ENCODE data around the gene RAMP1.

RAMP1 gene

GRCh38 chr2:237904831-237905599 is 45.6 kb downstream of the RAMP1 start:
- Histone ChIP-seq H3K79me1 (ENCODE audit: low read length) (no peaks in the 10 kb centered on the region), H3K27me3 (ENCODE audit: insufficient read depth, low read length) (no peaks in the 10 kb centered on the region), H3K9ac (ENCODE audit: low read length) (peak overlapping the region; percentile 4), H4K8ac (ENCODE audit: low read depth, low read length) (no peak overlapping the region), H3K27ac (ENCODE audit: low read depth, low read length) (no peak overlapping the region), H2AK5ac (ENCODE audit: low read length) (no peak overlapping the region), H2BK120ac (ENCODE audit: insufficient read depth, low read length, poor library complexity) (no peak overlapping the region), H2BK5ac (ENCODE audit: low read depth, low read length, poor library complexity) (no peak overlapping the region), H3K9me3 (ENCODE audit: insufficient read depth, low read depth, low read length) (peaks cover 13% of the 10 kb centered on the region), H3K36me3 (ENCODE audit: control insufficient read depth in 1 of 2, insufficient read depth in 2 of 2, low read length in 2 of 2) (no peaks in the 10 kb centered on the region), H3K79me2 (ENCODE audit: control insufficient read depth, insufficient read depth, low read length, poor library complexity) (no peaks in the 10 kb centered on the region), H2AFZ (ENCODE audit: insufficient read depth, low read length, poor library complexity) (peak overlapping the region; percentile 27), H3K4me2 (ENCODE audit: low read length) (no peak overlapping the region), H3K4ac (ENCODE audit: low read depth, low read length) (no peak overlapping the region), H3K4me1 (ENCODE audit: control insufficient read depth in 1 of 2, insufficient read depth in 2 of 2, low read length in 2 of 2) (no peaks in the 10 kb centered on the region), H2BK12ac (ENCODE audit: low read length) (no peak overlapping the region), H3K23ac (ENCODE audit: low read length) (no peak overlapping the region), H3K4me3 (ENCODE audit: low read depth, low read length) (no peak overlapping the region), H4K91ac (ENCODE audit: low read depth, low read length) (no peak overlapping the region), H3K18ac (ENCODE audit: low read length) (no peak overlapping the region), H3K14ac (ENCODE audit: low read length) (no peak overlapping the region), H4K12ac (ENCODE audit: low read depth, low read length) (no peak overlapping the region)
- WGBS (ENCODE audit: extremely low coverage, insufficient coverage, insufficient read length): no CpG with 5 or more reads among the region's 15 CpGs
- peak in 1 of 2 donors; percentile 8 for DNase-seq

- Histone ChIP-seq H2AFZ (ENCODE audit: insufficient read depth, low read length, poor library complexity) (no peak overlapping the region), H3K27ac (ENCODE audit: low read depth, low read length) (no peak overlapping the region), H3K9me3 (ENCODE audit: insufficient read depth, low read depth, low read length) (peaks cover 14% of the 10 kb centered on the region), H3K79me1 (ENCODE audit: low read length) (no peaks in the 10 kb centered on the region), H4K12ac (ENCODE audit: low read depth, low read length) (no peak overlapping the region), H2BK12ac (ENCODE audit: low read length) (no peak overlapping the region), H4K91ac (ENCODE audit: low read depth, low read length) (no peak overlapping the region), H3K4me2 (ENCODE audit: low read length) (no peak overlapping the region), H2BK120ac (ENCODE audit: insufficient read depth, low read length, poor library complexity) (no peak overlapping the region), H4K8ac (ENCODE audit: low read depth, low read length) (no peak overlapping the region), H3K9ac (ENCODE audit: low read length) (no peak overlapping the region), H3K14ac (ENCODE audit: low read length) (no peak overlapping the region), H2BK5ac (ENCODE audit: low read depth, low read length, poor library complexity) (no peak overlapping the region), H3K4ac (ENCODE audit: low read depth, low read length) (no peak overlapping the region), H3K4me3 (ENCODE audit: low read depth, low read length) (no peak overlapping the region), H3K4me1 (ENCODE audit: control insufficient read depth in 1 of 2, insufficient read depth in 2 of 2, low read length in 2 of 2) (no peaks in the 10 kb centered on the region), H3K23ac (ENCODE audit: low read length) (no peak overlapping the region), H3K36me3 (ENCODE audit: control insufficient read depth in 1 of 2, insufficient read depth in 2 of 2, low read length in 2 of 2) (no peaks in the 10 kb centered on the region), H3K27me3 (ENCODE audit: insufficient read depth, low read length) (no peaks in the 10 kb centered on the region), H3K18ac (ENCODE audit: low read length) (no peak overlapping the region), H2AK5ac (ENCODE audit: low read length) (no peak overlapping the region), H3K79me2 (ENCODE audit: control insufficient read depth, insufficient read depth, low read length, poor library complexity) (no peaks in the 10 kb centered on the region)
- DNase-seq: no peak
- no CpG with 5 or more reads among the region's 1 CpG for WGBS (ENCODE audit: extremely low coverage, insufficient coverage, insufficient read length)
Observed at GRCh38 chr2:237907144-237907543, 47.7 kb downstream of the RAMP1 start.

- H3K18ac ChIP-seq (ENCODE audit: low read length): no peak overlapping the region
- H4K91ac ChIP-seq (ENCODE audit: low read depth, low read length): no peak overlapping the region
- H3K27ac ChIP-seq (ENCODE audit: low read depth, low read length): no peak overlapping the region
- no peaks in the 10 kb centered on the region for H3K27me3 ChIP-seq (ENCODE audit: insufficient read depth, low read length)
- DNase-seq: no peak
- no peak overlapping the region for H3K4me2 ChIP-seq (ENCODE audit: low read length)
- no peak overlapping the region for H2AFZ ChIP-seq (ENCODE audit: insufficient read depth, low read length, poor library complexity)
- no peak overlapping the region for H3K4me3 ChIP-seq (ENCODE audit: low read depth, low read length)
- no peak overlapping the region for H2BK5ac ChIP-seq (ENCODE audit: low read depth, low read length, poor library complexity)
- H2BK12ac ChIP-seq (ENCODE audit: low read length): no peak overlapping the region
- no peaks in the 10 kb centered on the region for H3K79me2 ChIP-seq (ENCODE audit: control insufficient read depth, insufficient read depth, low read length, poor library complexity)
- H3K4ac ChIP-seq (ENCODE audit: low read depth, low read length): no peak overlapping the region
- H3K14ac ChIP-seq (ENCODE audit: low read length): no peak overlapping the region
- H3K79me1 ChIP-seq (ENCODE audit: low read length): no peaks in the 10 kb centered on the region
- no CpG with 5 or more reads among the region's 13 CpGs for WGBS (ENCODE audit: extremely low coverage, insufficient coverage, insufficient read length)
- H3K9ac ChIP-seq (ENCODE audit: low read length): no peak overlapping the region
- peaks cover 14% of the 10 kb centered on the region for H3K9me3 ChIP-seq (ENCODE audit: insufficient read depth, low read depth, low read length)
- no peak overlapping the region for H2AK5ac ChIP-seq (ENCODE audit: low read length)
- no peak overlapping the region for H4K8ac ChIP-seq (ENCODE audit: low read depth, low read length)
- no peak overlapping the region for H4K12ac ChIP-seq (ENCODE audit: low read depth, low read length)
- H3K23ac ChIP-seq (ENCODE audit: low read length): no peak overlapping the region
- no peaks in the 10 kb centered on the region for H3K4me1 ChIP-seq (ENCODE audit: control insufficient read depth in 1 of 2, insufficient read depth in 2 of 2, low read length in 2 of 2)
- H3K36me3 ChIP-seq (ENCODE audit: control insufficient read depth in 1 of 2, insufficient read depth in 2 of 2, low read length in 2 of 2): no peaks in the 10 kb centered on the region
- H2BK120ac ChIP-seq (ENCODE audit: insufficient read depth, low read length, poor library complexity): no peak overlapping the region
Observed at GRCh38 chr2:237909075-237909695, 49.8 kb downstream of the RAMP1 start.

DNA sequence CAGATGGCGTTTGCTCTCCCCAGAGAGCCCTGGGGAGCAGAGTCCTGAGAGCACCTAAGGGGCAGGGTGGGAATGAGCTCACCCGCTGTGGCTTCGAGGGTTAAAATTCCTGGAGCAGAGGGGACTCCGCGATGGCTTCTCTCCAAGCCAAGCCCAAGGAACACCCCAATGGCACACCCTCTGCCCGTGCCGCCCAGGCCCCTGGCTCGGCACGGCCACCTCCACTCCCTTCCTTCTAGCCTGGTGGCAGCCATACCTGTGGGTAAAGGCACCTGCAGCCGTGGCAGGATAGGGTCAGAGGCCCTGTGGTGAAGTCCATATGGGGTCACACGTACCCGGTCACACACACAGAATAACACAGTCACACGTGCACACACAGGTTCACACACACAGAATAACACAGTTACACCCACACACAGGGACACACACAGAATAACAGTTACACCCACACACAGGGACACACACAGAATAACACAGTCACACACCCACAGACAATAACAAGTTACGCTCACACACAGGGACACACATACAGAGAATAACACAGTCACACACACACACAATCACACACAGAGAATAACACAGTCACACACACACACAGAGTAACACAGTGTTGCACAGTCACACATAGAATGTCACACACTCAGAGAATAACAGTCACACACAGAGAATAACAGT is 50.5 kb downstream of the RAMP1 start:
- WGBS (ENCODE audit: extremely low coverage, insufficient coverage, insufficient read length): no CpG with 5 or more reads among the region's 14 CpGs

More for the DNA sequence above, 50.5 kb downstream of the RAMP1 start:
- H2BK12ac ChIP-seq (ENCODE audit: low read length): no peak overlapping the region
- H3K4ac ChIP-seq (ENCODE audit: low read depth, low read length): no peak overlapping the region
- H3K14ac ChIP-seq (ENCODE audit: low read length): no peak overlapping the region
- no peaks in the 10 kb centered on the region for H3K79me1 ChIP-seq (ENCODE audit: low read length)
- no peaks in the 10 kb centered on the region for H3K4me1 ChIP-seq (ENCODE audit: control insufficient read depth in 1 of 2, insufficient read depth in 2 of 2, low read length in 2 of 2)
- H3K4me3 ChIP-seq (ENCODE audit: low read depth, low read length): no peak overlapping the region
- no peak overlapping the region for H4K12ac ChIP-seq (ENCODE audit: low read depth, low read length)
- no peak overlapping the region for H4K8ac ChIP-seq (ENCODE audit: low read depth, low read length)
- H3K4me2 ChIP-seq (ENCODE audit: low read length): no peak overlapping the region
- H3K27me3 ChIP-seq (ENCODE audit: insufficient read depth, low read length): no peaks in the 10 kb centered on the region
- no peak overlapping the region for H2BK120ac ChIP-seq (ENCODE audit: insufficient read depth, low read length, poor library complexity)
- no peaks in the 10 kb centered on the region for H3K36me3 ChIP-seq (ENCODE audit: control insufficient read depth in 1 of 2, insufficient read depth in 2 of 2, low read length in 2 of 2)
- no peak overlapping the region for H3K23ac ChIP-seq (ENCODE audit: low read length)
- H3K79me2 ChIP-seq (ENCODE audit: control insufficient read depth, insufficient read depth, low read length, poor library complexity): no peaks in the 10 kb centered on the region
- no peak overlapping the region for H3K9ac ChIP-seq (ENCODE audit: low read length)
- DNase-seq: no peak
- H3K27ac ChIP-seq (ENCODE audit: low read depth, low read length): no peak overlapping the region
- H2AK5ac ChIP-seq (ENCODE audit: low read length): no peak overlapping the region
- H4K91ac ChIP-seq (ENCODE audit: low read depth, low read length): no peak overlapping the region
- no peak overlapping the region for H3K18ac ChIP-seq (ENCODE audit: low read length)
- H3K9me3 ChIP-seq (ENCODE audit: insufficient read depth, low read depth, low read length): peaks cover 16% of the 10 kb centered on the region
- no peak overlapping the region for H2BK5ac ChIP-seq (ENCODE audit: low read depth, low read length, poor library complexity)
- no peak overlapping the region for H2AFZ ChIP-seq (ENCODE audit: insufficient read depth, low read length, poor library complexity)
